ENCODE results near the gene GPD2.
A peak's percentile ranks its signal among the peaks of the same experiment; 100 is the strongest.

Gene GPD2

GRCh38 chr2:156435396-156435717 is 822 bp upstream of the GPD2 start:
- peak overlapping the region; percentile 74 for H3K4me3 ChIP-seq (ENCODE audit: low read depth, low read length)
- TF ChIP-seq, protein P1, sequence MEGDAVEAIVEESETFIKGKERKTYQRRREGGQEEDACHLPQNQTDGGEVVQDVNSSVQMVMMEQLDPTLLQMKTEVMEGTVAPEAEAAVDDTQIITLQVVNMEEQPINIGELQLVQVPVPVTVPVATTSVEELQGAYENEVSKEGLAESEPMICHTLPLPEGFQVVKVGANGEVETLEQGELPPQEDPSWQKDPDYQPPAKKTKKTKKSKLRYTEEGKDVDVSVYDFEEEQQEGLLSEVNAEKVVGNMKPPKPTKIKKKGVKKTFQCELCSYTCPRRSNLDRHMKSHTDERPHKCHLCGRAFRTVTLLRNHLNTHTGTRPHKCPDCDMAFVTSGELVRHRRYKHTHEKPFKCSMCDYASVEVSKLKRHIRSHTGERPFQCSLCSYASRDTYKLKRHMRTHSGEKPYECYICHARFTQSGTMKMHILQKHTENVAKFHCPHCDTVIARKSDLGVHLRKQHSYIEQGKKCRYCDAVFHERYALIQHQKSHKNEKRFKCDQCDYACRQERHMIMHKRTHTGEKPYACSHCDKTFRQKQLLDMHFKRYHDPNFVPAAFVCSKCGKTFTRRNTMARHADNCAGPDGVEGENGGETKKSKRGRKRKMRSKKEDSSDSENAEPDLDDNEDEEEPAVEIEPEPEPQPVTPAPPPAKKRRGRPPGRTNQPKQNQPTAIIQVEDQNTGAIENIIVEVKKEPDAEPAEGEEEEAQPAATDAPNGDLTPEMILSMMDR (IDR thresholded peaks at IDR 0.05; ENCODE audit: borderline replicate concordance, insufficient read depth, low read depth, low read length) = no peak

- H3K4me3 ChIP-seq (ENCODE audit: low read depth, low read length) = peak overlapping the region; percentile 74
- TF ChIP-seq, protein P1 (IDR thresholded peaks at IDR 0.05; ENCODE audit: borderline replicate concordance, insufficient read depth, low read depth, low read length) = no peak
Observed at GRCh38 chr2:156436497-156437085, 412 bp downstream of the GPD2 start.

GRCh38 chr2:156437272-156437930 is 1.2 kb downstream of the GPD2 start:
- TF ChIP-seq, protein P1 (IDR thresholded peaks at IDR 0.05; ENCODE audit: borderline replicate concordance, insufficient read depth, low read depth, low read length) = no peak
- peak overlapping the region; percentile 74 for H3K4me3 ChIP-seq (ENCODE audit: low read depth, low read length)

- TF ChIP-seq, protein P1 (IDR thresholded peaks at IDR 0.05; ENCODE audit: borderline replicate concordance, insufficient read depth, low read depth, low read length) = no peak
- no peak overlapping the region for H3K4me3 ChIP-seq (ENCODE audit: low read depth, low read length)
Observed at GRCh38 chr2:156437931-156438410, 1.8 kb downstream of the GPD2 start.

- TF ChIP-seq, protein P1 (IDR thresholded peaks at IDR 0.05; ENCODE audit: borderline replicate concordance, insufficient read depth, low read depth, low read length) = no peak
- no peak overlapping the region for H3K4me3 ChIP-seq (ENCODE audit: low read depth, low read length)
Observed at GRCh38 chr2:156443089-156443488, 6.9 kb downstream of the GPD2 start.

DNA sequence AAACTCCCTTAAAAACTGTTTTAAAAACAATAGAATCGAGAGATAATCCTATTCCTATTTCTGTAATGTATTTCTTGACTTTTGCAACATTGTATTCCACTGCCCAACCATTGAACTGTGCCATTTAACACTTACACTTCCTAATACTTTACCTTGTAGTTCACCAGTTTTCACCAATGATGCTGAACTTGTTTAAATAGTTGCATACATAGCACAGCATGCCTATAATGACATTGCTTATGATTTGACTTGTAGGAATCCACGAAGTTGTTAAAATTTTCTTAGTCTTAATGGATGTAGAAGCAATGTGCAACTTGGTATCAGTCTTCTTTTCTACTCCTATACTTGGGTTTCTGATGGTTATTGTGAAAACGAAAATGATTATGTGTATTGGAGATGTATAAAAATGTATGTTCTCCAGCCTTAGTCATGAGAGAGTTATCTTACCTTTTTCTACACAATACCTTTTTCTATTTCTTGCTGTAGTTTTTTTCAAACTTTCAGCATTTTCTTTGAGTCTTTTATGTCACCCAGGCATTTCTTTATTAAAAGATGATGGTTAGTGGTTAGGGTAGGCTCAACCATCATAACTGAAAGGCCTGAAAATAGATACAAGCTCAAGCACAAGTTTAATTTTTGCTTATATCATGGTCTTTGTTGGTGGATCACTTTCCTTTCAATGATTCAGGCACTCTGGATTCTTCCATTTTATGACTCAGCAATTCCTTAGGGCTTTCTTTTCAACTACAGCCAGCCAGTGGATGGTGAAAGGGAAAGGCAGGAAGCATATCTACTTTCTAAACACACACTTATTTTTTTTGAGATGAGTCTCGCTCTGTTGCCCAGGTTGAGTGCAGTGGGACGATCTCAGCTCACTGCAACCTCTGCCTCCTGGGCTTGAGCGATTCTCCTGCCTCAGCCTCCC is 9.4 kb downstream of the GPD2 start:
- TF ChIP-seq, protein P1 (IDR thresholded peaks at IDR 0.05; ENCODE audit: borderline replicate concordance, insufficient read depth, low read depth, low read length) = no peak
- no peak overlapping the region for H3K4me3 ChIP-seq (ENCODE audit: low read depth, low read length)

Data from GM12875 (cell line).